HepG2 (cell line): ENCODE measurements around the gene MTIF2. TPM values are rescaled to one million over a fixed set of nuclear protein-coding genes. Genes with fewer than 3 reads are reported as not detected.

Source experiments
- ATF7-NPFF ChIP-seq: sonication (generic); formaldehyde crosslinking; IDR thresholded peaks from 2 replicates; pipeline ENCODE4 v1.8.1; 2023; ENCODE audit warnings: mild to moderate bottlenecking, low read depth, missing genetic modification reagents, moderate library complexity
- BHLHE40 ChIP-seq: IDR thresholded peaks from 2 replicates; pipeline ENCODE4 v1.6.1; 2011; ENCODE audit warnings: low read length, improper control_type of control experiment
- BRD4 ChIP-seq: sonication (generic); formaldehyde crosslinking; IDR thresholded peaks from 2 replicates; pipeline ENCODE4 v1.4.0; 2020; ENCODE audit warnings: missing genetic modification reagents
- CBFB ChIP-seq: sonication (generic); formaldehyde crosslinking; IDR thresholded peaks from 2 replicates; pipeline ENCODE4 v1.4.0; 2020; ENCODE audit warnings: missing genetic modification reagents
- HOXA3 ChIP-seq: sonication (generic); formaldehyde crosslinking; IDR thresholded peaks from 2 replicates; pipeline ENCODE4 v1.5.0; 2020; ENCODE audit warnings: missing genetic modification reagents
- RNF2 ChIP-seq: fragments of 450-650 bp; conservative IDR thresholded peaks from 2 replicates; pipeline ENCODE4 v1.6.1; 2016; ENCODE audit warnings: low read depth
- ZFP36L2 ChIP-seq: sonication (generic); formaldehyde crosslinking; IDR thresholded peaks from 2 replicates; pipeline ENCODE4 v1.4.0; 2020; ENCODE audit warnings: missing genetic modification reagents
- ZGPAT ChIP-seq: IDR thresholded peaks from 2 replicates; pipeline ENCODE4 v1.6.1; 2016; ENCODE audit warnings: mild to moderate bottlenecking
- ZNF101 ChIP-seq: sonication (generic); formaldehyde crosslinking; IDR thresholded peaks from 2 replicates; pipeline ENCODE4 v1.4.0; 2020; ENCODE audit warnings: mild to moderate bottlenecking, low read depth, missing genetic modification reagents, borderline replicate concordance
- ZNF124 ChIP-seq: sonication (generic); formaldehyde crosslinking; IDR thresholded peaks from 2 replicates; pipeline ENCODE4 v1.4.0; 2020; ENCODE audit warnings: missing genetic modification reagents
- ZNF556 ChIP-seq: sonication (generic); formaldehyde crosslinking; IDR thresholded peaks from 2 replicates; pipeline ENCODE4 v1.4.0; 2020; ENCODE audit warnings: mild to moderate bottlenecking, missing genetic modification reagents, borderline replicate concordance
- ZNF629 ChIP-seq: sonication (generic); formaldehyde crosslinking; conservative IDR thresholded peaks from 2 replicates; pipeline ENCODE4 v1.5.0; 2020; ENCODE audit warnings: missing genetic modification reagents
- ZNF674 ChIP-seq: sonication (generic); formaldehyde crosslinking; IDR thresholded peaks from 2 replicates; pipeline ENCODE4 v1.5.0; 2020; ENCODE audit warnings: low read depth, mild to moderate bottlenecking, missing genetic modification reagents
- ZNF720 ChIP-seq: sonication (generic); formaldehyde crosslinking; IDR thresholded peaks from 2 replicates; pipeline ENCODE4 v1.4.0; 2020; ENCODE audit warnings: missing genetic modification reagents
- ZNF83 ChIP-seq: sonication (generic); formaldehyde crosslinking; IDR thresholded peaks from 2 replicates; pipeline ENCODE4 v1.4.0; 2020; ENCODE audit warnings: missing genetic modification reagents, mild to moderate bottlenecking, borderline replicate concordance
- ZSCAN30 ChIP-seq: sonication (generic); formaldehyde crosslinking; IDR thresholded peaks from 2 replicates; pipeline ENCODE4 v1.5.0; 2020; ENCODE audit warnings: mild to moderate bottlenecking, missing genetic modification reagents
- polyA plus RNA-seq, 8 experiments: library from polyadenylated mRNA; depleted of rRNA in 3 of 8; stranded (reverse) in 7 of 8; unstranded in 1 of 8; fragments of >200 nt; fragmentation: Illumina TruSeq in 4 of 8; extraction: Trizol in 4 of 8; gene quantifications; 2 replicates each; pipeline versions ENCODE4 v1.2.1 to v1.2.3, GENCODE V29; 2011 to 2016; ENCODE audit warnings: low read depth in 4 of 8, missing spikeins in 1 of 8, mixed read lengths in 1 of 8; ENCODE audit not compliant: insufficient read depth in 1 of 8
- total RNA-seq, 5 experiments: library from RNA; depleted of rRNA; stranded (reverse); fragments of >200 nt; fragmentation: Illumina TruSeq; extraction: Trizol; gene quantifications; 2 replicates each; pipeline ENCODE4 v1.2.3, GENCODE V29; 2016; ENCODE audit warnings: low read depth in 1 of 5
- TF ChIP-seq, protein P1 (sequence below): sonication (generic); formaldehyde crosslinking; IDR thresholded peaks from 2 replicates; pipeline ENCODE4 v1.9.0; 2022; ENCODE audit warnings: low read depth, missing genetic modification reagents
- TF ChIP-seq, protein P2 (sequence below): sonication (generic); formaldehyde crosslinking; IDR thresholded peaks from 2 replicates; pipeline ENCODE4 v1.4.0; 2020; ENCODE audit warnings: missing genetic modification reagents, low read depth, mild to moderate bottlenecking, borderline replicate concordance
- TF ChIP-seq, protein P3 (sequence below): sonication (generic); formaldehyde crosslinking; IDR thresholded peaks from 2 replicates; pipeline ENCODE4 v1.4.0; 2020; ENCODE audit warnings: low read depth, missing genetic modification reagents
- TF ChIP-seq, protein P4 (sequence below): IDR thresholded peaks from 2 replicates; pipeline ENCODE4 v1.6.1; 2018; ENCODE audit warnings: missing genetic modification reagents, mild to moderate bottlenecking, missing compliant biosample characterization

MTIF2 gene
- total and polyA plus RNA-seq, 2 of the 13 experiments (the other 11 are each of a cell fraction or from before 2014, with no cell fraction given), result 32.1 to 92.1 TPM

- peak; percentile 57 for TF ChIP-seq HOXA3
- peak; percentile 82 for TF ChIP-seq ZNF124 (CRISPR knock-in tag)
- TF ChIP-seq BRD4 (CRISPR knock-in tag), result peak; percentile 96
- no peak; the same call in 1 of the 2 replicates for TF ChIP-seq ZFP36L2 (CRISPR knock-in tag)
- TF ChIP-seq ZNF674 (CRISPR knock-in tag), result peak; percentile 63; the same call in 1 of the 2 replicates
- no peak; the same call in 1 of the 2 replicates for TF ChIP-seq RNF2
- TF ChIP-seq ZNF556 (CRISPR knock-in tag), result peak; percentile 76; the same call in 1 of the 2 replicates
- TF ChIP-seq, protein P1, sequence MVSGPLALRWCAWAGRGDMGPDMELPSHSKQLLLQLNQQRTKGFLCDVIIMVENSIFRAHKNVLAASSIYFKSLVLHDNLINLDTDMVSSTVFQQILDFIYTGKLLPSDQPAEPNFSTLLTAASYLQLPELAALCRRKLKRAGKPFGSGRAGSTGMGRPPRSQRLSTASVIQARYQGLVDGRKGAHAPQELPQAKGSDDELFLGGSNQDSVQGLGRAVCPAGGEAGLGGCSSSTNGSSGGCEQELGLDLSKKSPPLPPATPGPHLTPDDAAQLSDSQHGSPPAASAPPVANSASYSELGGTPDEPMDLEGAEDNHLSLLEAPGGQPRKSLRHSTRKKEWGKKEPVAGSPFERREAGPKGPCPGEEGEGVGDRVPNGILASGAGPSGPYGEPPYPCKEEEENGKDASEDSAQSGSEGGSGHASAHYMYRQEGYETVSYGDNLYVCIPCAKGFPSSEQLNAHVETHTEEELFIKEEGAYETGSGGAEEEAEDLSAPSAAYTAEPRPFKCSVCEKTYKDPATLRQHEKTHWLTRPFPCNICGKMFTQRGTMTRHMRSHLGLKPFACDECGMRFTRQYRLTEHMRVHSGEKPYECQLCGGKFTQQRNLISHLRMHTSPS (CRISPR knock-in tag), result no peak
- TF ChIP-seq ZGPAT, result peak; percentile 90
- 0 out of 2 replicates have a peak, but pooled peaks have one; percentile 41 for TF ChIP-seq BHLHE40
- TF ChIP-seq, protein P2, sequence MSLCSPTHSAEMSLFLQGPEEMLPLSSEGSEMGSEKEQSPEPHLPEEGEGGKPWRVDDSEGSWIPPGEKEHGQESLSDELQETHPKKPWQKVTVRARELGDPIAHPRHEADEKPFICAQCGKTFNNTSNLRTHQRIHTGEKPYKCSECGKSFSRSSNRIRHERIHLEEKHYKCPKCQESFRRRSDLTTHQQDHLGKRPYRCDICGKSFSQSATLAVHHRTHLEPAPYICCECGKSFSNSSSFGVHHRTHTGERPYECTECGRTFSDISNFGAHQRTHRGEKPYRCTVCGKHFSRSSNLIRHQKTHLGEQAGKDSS, result 0 out of 2 replicates have a peak, but pooled peaks have one; percentile 7
- peak; percentile 27; the same call in 1 of the 2 replicates for TF ChIP-seq ZNF629 (CRISPR knock-in tag)
- TF ChIP-seq ZSCAN30 (CRISPR knock-in tag), result no peak
- no peak; the same call in 1 of the 2 replicates for TF ChIP-seq ATF7-NPFF (CRISPR knock-in tag)
- TF ChIP-seq, protein P3, sequence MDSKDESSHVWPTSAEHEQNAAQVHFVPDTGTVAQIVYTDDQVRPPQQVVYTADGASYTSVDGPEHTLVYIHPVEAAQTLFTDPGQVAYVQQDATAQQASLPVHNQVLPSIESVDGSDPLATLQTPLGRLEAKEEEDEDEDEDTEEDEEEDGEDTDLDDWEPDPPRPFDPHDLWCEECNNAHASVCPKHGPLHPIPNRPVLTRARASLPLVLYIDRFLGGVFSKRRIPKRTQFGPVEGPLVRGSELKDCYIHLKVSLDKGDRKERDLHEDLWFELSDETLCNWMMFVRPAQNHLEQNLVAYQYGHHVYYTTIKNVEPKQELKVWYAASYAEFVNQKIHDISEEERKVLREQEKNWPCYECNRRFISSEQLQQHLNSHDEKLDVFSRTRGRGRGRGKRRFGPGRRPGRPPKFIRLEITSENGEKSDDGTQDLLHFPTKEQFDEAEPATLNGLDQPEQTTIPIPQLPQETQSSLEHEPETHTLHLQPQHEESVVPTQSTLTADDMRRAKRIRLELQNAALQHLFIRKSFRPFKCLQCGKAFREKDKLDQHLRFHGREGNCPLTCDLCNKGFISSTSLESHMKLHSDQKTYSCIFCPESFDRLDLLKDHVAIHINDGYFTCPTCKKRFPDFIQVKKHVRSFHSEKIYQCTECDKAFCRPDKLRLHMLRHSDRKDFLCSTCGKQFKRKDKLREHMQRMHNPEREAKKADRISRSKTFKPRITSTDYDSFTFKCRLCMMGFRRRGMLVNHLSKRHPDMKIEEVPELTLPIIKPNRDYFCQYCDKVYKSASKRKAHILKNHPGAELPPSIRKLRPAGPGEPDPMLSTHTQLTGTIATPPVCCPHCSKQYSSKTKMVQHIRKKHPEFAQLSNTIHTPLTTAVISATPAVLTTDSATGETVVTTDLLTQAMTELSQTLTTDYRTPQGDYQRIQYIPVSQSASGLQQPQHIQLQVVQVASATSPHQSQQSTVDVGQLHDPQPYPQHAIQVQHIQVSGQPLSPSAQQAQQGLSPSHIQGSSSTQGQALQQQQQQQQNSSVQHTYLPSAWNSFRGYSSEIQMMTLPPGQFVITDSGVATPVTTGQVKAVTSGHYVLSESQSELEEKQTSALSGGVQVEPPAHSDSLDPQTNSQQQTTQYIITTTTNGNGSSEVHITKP (CRISPR knock-in tag), result peak; percentile 18; the same call in 1 of the 2 replicates
- no peak for TF ChIP-seq ZNF83 (CRISPR knock-in tag)
- no peak for TF ChIP-seq ZNF720
- TF ChIP-seq CBFB (CRISPR knock-in tag), result no peak; the same call in 1 of the 2 replicates
- TF ChIP-seq, protein P4, sequence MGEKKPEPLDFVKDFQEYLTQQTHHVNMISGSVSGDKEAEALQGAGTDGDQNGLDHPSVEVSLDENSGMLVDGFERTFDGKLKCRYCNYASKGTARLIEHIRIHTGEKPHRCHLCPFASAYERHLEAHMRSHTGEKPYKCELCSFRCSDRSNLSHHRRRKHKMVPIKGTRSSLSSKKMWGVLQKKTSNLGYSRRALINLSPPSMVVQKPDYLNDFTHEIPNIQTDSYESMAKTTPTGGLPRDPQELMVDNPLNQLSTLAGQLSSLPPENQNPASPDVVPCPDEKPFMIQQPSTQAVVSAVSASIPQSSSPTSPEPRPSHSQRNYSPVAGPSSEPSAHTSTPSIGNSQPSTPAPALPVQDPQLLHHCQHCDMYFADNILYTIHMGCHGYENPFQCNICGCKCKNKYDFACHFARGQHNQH, result peak; percentile 89
- 0 out of 2 replicates have a peak, but pooled peaks have one; percentile 2 for TF ChIP-seq ZNF101 (CRISPR knock-in tag)
Observed at GRCh38 chr2:55232084-55232862, 36.8 kb downstream of the MTIF2 start, which contains the start of the genes CLHC1 and RPS27A (continued).
